Diencephalon (tissue), 1 donor: ENCODE results near the gene ANO9. TPM values are rescaled to one million over a fixed set of nuclear protein-coding genes. Genes with fewer than 3 reads are reported as not detected.

Source experiments
- small RNA-seq: library from RNA; depleted of rRNA; stranded (forward); fragments of <200 nt; gene quantifications from one replicate; pipeline ENCODE3, GENCODE V24; 2014
- total RNA-seq: library from RNA; depleted of rRNA; stranded (reverse); fragments of >200 nt; gene quantifications from one replicate; pipeline ENCODE4 v1.2.3, GENCODE V29; 2014

The ANO9 gene, protein sequence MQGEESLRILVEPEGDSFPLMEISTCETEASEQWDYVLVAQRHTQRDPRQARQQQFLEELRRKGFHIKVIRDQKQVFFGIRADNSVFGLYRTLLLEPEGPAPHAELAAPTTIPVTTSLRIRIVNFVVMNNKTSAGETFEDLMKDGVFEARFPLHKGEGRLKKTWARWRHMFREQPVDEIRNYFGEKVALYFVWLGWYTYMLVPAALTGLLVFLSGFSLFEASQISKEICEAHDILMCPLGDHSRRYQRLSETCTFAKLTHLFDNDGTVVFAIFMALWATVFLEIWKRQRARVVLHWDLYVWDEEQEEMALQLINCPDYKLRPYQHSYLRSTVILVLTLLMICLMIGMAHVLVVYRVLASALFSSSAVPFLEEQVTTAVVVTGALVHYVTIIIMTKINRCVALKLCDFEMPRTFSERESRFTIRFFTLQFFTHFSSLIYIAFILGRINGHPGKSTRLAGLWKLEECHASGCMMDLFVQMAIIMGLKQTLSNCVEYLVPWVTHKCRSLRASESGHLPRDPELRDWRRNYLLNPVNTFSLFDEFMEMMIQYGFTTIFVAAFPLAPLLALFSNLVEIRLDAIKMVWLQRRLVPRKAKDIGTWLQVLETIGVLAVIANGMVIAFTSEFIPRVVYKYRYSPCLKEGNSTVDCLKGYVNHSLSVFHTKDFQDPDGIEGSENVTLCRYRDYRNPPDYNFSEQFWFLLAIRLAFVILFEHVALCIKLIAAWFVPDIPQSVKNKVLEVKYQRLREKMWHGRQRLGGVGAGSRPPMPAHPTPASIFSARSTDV
- total RNA-seq = not detected

GRCh38 chr11:441418-442274 is at the start of gene ANO9:
Gene ANO9, minus strand, starts transcription at chr11:442011. Its CDS starts 85 bp downstream, at chr11:441926.

DNA sequence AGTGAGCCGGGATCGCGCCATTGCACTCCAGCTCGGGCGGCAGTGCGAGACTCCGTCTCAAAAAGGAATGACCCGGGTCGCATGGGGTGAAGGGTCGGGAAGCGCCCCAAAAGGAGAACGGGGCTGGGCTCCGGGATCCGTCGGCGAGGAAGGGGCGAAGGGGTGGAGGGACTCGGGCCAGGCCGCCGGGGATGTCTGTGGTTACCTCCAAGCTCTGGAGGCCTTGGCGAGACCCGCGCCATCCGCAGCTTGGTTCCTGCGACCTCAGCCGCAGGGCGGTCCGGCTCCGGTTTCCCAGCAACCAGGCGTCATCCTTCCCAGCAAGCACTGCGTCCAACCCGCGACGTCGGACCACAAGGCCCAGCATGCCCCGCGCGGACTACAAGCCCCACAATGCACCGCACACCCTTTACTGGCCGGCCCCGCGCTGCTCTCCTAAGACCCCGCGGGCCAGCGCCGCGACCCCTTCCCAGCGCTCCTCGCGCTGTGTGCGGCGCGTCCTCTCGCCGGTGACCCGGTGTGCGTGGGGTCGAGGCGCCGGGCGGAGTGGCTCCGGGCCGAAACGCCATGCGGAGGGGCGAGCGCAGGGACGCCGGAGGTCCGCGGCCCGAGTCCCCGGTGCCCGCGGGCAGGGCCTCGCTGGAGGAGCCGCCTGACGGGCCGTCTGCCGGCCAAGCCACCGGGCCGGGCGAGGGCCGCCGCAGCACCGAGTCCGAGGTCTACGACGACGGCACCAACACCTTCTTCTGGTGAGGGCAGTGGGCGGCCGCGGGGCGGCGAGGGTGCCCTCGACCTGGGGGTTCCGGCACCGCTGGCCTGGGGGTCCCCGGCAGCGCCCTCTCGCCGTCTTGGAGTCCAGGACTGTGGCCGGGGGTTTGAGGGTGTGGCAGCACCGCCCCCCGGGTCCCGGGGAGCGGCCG is 8.3 kb upstream of the ANO9 start, which contains the start of gene PTDSS2:
TSS of gene PTDSS2 (plus strand) at position 391 of the 920 bp plus-strand sequence. CDS start at position 568, 177 bp downstream.

GRCh38 chr11:394034-394857 is 47.6 kb downstream of the ANO9 start, which contains the start of gene PKP3:
Gene PKP3, plus strand, starts transcription at chr11:394209. Its CDS starts 84 bp downstream, at chr11:394293.

DNA sequence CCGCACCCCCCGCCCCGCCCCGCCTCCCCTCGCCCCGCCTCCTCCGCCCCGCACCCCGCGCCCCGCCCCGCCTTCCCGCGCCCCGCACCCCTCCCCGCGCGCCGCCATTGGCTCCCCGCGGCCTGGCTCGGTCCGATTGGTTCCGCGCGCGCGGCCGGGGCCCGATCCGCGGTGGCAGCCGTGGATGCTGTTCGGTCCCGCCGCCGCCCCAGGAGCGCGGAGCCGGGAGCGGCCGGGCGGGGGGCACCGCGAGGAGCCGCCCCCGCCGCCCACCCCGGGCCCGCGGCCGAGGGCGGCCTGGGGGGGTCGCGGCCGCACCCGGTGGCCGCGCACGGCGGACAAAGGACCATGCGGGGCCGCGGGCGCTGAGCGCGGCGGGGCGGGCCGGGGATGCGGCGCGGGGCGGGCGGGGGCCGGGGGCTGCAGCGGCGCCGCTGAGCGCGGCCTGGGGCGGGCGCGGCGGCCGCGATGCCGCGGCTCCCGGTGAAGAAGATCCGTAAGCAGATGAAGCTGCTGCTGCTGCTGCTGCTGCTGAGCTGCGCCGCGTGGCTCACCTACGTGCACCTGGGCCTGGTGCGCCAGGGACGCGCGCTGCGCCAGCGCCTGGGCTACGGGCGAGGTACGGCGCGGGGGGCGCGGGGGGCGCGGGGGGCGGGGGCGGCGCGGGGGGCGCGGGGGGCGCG is 72.3 kb downstream of the ANO9 start, which contains the start of gene B4GALNT4:
TSS of gene B4GALNT4 (plus strand) at position 164 of the 683 bp plus-strand sequence. CDS start at position 469, 305 bp downstream.

Small RNA genes lying within 50 kb of the gene (small RNA-seq; reads per million reads assigned to genes)
- not detected for gene RN7SL838P

Other genes with a start within 250 kb of the ANO9 start
- not detected for gene SCGB1C1, start 248.9 kb downstream of the ANO9 start, total RNA-seq
- 6.5 TPM for gene BET1L, start 234.6 kb downstream of the ANO9 start, total RNA-seq
- 80.7 TPM for gene RIC8A, start 234.3 kb downstream of the ANO9 start, total RNA-seq
- 23.3 TPM for gene SIRT3, start 205.7 kb downstream of the ANO9 start, total RNA-seq
- 93.7 TPM for gene PSMD13, start 205.0 kb downstream of the ANO9 start, total RNA-seq
- gene NLRP6, start 163.6 kb downstream of the ANO9 start, total RNA-seq = not detected
- 0.92 TPM for gene PGGHG, start 152.9 kb downstream of the ANO9 start, total RNA-seq
- gene IFITM5, start 142.5 kb downstream of the ANO9 start, total RNA-seq = not detected
- 1.6 TPM for gene IFITM2, start 134.2 kb downstream of the ANO9 start, total RNA-seq
- 11.5 TPM for gene IFITM1, start 128.0 kb downstream of the ANO9 start, total RNA-seq
- gene IFITM3, start 121.2 kb downstream of the ANO9 start, total RNA-seq = 6.0 TPM
- 75.7 TPM for gene B4GALNT4, start 72.5 kb downstream of the ANO9 start, total RNA-seq
- gene PKP3, start 47.8 kb downstream of the ANO9 start, total RNA-seq = 0.69 TPM
- 7.6 TPM for gene SIGIRR, start 27.0 kb downstream of the ANO9 start, total RNA-seq
- gene PTDSS2, start 8.3 kb upstream of the ANO9 start, total RNA-seq = 28.1 TPM
- gene RNH1, start 65.2 kb upstream of the ANO9 start, total RNA-seq = 45.7 TPM
- gene HRAS, start 93.6 kb upstream of the ANO9 start, total RNA-seq = 71.5 TPM
- gene LRRC56, start 95.5 kb upstream of the ANO9 start, total RNA-seq = 3.5 TPM
- gene LMNTD2, start 118.7 kb upstream of the ANO9 start, total RNA-seq = 0.23 TPM
- gene RASSF7, start 119.0 kb upstream of the ANO9 start, total RNA-seq = 12.2 TPM
- 24.0 TPM for gene PHRF1, start 134.5 kb upstream of the ANO9 start, total RNA-seq
- 3.9 TPM for gene IRF7, start 173.9 kb upstream of the ANO9 start, total RNA-seq
- gene CDHR5, start 182.9 kb upstream of the ANO9 start, total RNA-seq = 0.23 TPM
- gene SCT, start 185.2 kb upstream of the ANO9 start, total RNA-seq = not detected
- gene DRD4, start 195.3 kb upstream of the ANO9 start, total RNA-seq = not detected